GM19467 (cell line): Measurements from ENCODE around the gene HCAR2.
"Not testable (repeated sequence)": the region's sequence is repeated elsewhere in the genome, so short reads cannot be mapped to it uniquely, and the experiment has no call there.

Experiments
- ATAC-seq: cut with Tn5 transposase; IDR thresholded peaks from one replicate; pipeline ENCODE4 v1.9.1; 2021; ENCODE audit warnings: mild to moderate bottlenecking, moderate library complexity; ENCODE audit not compliant: unreplicated experiment

Gene HCAR2

DNA sequence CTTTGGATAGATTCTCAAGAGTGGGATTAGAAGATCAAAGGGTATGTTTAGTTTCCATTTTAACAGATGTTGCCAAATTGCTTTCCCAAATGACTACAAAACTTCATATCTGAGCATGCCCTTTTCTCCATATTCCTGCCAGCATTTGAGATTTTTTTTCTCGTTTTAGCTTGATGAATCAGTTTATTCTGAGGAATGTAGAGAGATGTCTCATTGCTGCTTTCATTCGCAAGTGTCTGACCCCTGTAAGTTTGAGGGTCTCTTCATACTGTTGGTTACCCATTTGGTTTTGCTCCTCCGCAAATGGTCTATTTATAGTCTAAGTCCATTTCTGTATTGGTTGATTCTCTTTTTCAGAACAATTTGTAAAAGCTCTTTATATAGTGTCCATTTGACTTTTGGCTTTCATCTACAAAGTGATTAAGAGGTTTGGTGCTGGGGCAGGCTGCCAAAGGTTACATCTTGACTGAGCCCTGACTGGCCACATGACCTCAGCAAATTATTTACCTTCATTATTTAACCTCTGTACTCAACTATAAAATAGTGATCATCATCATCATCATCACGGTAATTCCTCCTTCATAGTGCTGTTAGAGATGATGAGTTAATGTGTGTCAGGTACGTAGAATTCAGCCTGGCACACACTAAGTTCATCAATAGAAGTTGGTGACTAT is 33.6 kb downstream of the HCAR2 start:
- ATAC-seq: no peak

DNA sequence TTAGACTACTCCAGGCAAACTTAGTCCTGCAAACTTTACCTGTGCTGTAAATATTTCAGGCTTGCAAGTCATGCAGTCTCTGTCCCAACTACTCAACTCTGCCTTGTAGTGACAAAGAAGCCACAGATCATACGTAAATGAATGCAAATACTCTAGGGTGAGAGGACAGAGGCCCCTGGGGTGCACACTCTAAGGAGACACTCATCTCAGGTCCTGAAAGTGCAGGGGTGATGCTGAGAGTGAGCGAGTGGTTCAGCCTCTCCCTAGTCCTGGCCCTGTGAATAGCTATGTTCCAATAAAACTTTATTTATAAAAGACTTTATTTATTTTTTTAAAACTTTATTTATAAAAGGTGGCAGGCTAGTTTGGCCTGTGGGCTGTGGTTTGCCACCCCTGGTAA is 34.9 kb downstream of the HCAR2 start:
- no peak for ATAC-seq

DNA sequence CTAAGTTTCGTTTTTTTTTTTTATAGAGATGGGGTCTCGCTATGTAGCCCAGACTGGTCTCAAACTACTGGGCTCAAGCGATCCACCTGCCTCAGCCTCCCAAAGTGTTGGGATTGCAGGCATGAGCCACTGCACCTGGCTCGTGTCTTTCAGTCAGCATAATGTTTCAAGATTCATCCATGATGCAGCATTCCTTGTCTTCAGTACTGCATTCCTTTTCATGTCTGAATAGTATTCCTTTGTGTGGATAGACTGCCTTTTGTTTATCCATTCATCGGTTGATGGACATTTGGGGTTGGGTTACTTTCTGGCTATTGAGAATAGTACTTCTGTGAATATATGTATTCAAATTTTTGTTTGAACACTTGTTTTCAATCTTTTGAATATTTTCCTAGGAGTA is 37.4 kb downstream of the HCAR2 start:
- ATAC-seq: no peak

DNA sequence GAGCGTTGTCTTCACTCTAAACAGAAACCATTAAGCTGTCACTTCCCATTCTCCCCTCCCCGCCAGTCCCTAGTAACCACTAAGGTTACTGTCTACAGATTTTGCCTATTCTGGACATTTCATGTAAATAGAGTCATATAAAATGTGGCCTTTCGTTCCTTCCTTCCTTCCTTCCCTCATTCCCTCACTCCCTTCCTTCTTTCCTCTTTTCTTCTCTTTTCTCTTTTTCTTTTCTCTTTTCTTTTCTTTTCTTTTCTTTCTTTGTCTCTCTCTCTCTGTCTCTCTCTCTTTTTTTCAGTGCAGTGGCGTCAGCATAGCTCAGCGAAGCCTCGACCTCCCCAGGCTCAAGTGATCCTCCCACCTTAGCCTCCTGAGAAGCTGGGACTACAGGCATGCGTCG is 37.8 kb downstream of the HCAR2 start:
- no peak for ATAC-seq

DNA sequence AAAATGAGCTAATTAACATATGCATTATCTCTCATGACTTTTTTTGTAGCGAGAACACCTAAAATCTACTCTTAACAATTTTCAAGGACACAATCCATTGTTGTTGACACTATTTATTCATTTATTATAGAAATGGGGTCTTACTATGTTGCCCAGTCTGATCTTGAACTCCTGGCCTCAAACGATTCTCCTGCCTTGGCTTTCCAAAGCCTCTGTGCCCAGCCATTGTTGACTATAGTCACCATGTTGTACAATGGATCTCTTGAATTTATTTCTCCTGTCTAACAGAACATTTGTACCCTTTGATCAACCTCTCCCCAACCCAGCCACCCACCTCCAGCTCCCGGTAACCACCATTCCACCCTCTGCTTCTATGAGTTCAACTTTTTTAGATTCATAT is 41.2 kb downstream of the HCAR2 start:
- no peak for ATAC-seq

DNA sequence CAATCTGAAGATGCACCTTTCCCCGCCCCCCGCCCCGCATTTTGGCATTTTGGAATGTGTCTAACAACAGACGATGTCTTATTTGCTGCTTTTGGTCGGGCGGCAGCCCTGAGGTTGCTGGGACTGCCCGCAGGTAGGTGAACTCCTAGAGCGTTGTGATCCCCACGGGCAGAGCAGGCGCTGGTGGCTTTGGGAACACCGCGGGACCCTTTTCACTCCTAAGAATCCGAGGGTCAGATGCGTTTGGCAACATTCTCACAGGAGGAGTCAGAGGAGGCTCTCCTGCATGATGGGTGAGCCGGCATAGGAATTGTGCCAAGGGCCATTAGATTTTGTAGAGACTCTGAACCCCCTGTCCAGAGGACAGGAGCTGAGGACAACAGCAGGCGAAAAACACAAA is 41.9 kb downstream of the HCAR2 start:
- ATAC-seq: no peak

DNA sequence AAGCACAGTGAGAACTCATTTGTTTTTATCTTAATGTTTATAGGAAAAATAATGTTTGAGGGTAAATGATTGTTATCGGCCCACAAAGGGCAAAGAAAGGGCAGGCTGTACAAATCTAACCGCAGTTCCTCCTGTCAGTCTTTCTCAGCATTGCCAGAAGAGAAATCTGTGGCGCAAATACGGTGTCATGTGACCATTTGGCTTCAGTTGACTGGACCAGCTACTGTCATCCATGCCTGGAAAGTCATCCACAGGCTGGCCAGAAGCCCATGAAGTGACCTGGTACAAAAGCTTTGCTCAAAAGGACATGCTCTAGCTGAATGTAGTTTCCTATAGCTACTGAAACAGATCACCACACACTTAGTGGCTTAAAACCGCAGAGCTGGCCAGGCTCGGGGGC is 43.6 kb downstream of the HCAR2 start:
- no peak for ATAC-seq

DNA sequence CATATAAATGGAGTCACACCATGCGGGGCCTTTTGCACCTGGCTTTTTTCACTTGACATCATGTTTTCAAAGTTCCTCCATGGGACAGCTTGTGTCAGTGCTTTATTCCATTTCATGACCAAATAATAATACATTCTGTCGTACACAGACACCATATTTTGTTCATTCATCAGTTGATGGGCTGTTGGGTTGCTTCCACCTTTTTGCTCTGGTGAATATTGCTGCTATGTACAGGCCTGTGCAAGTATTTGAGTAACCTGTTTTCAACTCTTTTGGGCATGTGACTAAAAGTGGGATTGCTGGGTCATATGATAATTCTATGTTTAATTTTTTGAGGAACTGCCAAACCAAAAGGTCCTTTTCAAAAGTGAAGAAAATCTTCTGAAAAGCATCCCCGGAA is 46.9 kb downstream of the HCAR2 start:
- no peak for ATAC-seq

DNA sequence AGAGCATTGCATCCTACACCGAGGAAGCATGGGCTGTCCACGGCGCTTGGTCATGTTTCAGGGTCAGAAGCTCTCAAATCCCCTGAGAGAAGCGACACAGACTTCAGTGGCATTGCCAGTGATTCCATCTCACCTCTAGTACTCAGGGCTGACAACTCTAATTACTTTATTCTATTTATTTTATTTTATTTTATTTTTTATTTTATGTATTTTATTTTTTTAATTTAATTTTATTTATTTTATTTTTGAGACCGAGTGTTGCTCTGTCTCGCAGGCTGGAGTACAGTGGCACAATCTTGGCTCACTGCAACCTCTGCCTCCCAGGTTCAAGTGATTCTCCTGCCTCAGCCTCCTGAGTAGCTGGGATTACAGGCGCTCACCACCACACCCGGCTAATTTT is 49.9 kb downstream of the HCAR2 start:
- not testable (repeated sequence) for ATAC-seq

DNA sequence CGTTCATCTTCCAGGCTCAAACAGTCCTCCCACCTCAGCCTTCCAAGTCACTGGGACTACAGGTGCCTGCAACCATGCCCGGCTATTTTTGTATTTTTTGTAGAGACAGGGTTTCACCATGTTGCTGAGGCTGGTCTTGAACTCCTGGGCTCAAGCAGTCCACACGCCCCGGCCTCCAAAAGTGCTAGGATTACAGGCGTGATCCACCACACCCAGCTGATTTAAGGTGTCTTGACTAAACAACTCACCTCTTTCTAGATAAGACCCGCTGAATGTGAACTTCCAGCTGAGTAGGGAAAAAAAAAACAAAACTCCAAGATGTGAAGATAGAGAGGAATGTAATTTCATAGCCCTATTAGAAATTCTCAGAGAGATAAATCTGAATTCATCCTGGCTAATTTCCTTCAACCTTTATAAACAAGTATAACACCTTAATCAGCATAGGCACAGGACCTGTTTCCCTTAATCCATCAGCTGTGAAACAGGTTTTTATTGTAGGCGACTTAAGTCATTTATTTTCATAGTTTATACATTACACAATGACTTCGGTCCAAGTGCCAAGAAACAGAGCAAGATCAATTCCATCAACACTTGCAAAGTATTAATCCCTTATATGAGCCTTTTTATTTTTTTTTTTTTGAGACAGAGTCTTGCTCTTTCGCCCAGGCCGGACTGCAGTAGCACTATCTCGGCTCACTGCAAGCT is 51.5 kb downstream of the HCAR2 start:
- no peak for ATAC-seq
